Measurements from ENCODE around the gene TOX3. TPM values are rescaled to one million over a fixed set of nuclear protein-coding genes. Genes with fewer than 3 reads are reported as not detected.

The TOX3 gene
- total and polyA plus RNA-seq, 2 of the 8 experiments (the other 6 are each of a cell fraction or from before 2014, with no cell fraction given): 16.7 to 31.2 TPM

DNA sequence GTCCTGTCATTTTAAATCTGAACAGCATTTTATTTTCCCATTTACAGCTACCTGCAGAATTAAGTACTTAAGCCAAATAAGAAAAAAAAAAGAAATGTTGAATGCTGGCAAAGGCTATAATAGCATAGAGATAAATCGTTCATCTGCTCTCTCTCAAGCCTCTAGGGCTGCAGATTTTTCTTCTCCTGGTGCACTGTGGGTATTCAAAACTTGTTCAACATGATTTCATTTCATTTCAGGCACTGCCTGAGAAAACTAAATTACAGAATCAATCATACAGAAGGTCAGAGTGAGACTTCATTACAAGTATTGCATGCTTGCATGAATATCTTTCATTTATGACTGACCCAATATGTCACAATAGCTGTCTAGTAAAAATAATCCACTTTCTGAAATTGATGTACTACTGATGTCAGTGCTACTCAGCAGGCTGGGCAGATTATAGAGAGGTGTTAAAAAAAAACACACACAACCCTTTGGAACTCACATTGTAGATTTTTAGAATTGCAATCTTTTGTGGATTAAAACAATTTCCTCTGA lies 86.2 kb downstream of the TOX3 start (continued):
- no peak for TF ChIP-seq SIX5 (IDR thresholded peaks at IDR 0.05; ENCODE audit: low read depth, low read length)
- TF ChIP-seq JUN (IDR thresholded peaks at IDR 0.05; ENCODE audit: low read depth, low read length): no peak
- TF ChIP-seq, protein P1, sequence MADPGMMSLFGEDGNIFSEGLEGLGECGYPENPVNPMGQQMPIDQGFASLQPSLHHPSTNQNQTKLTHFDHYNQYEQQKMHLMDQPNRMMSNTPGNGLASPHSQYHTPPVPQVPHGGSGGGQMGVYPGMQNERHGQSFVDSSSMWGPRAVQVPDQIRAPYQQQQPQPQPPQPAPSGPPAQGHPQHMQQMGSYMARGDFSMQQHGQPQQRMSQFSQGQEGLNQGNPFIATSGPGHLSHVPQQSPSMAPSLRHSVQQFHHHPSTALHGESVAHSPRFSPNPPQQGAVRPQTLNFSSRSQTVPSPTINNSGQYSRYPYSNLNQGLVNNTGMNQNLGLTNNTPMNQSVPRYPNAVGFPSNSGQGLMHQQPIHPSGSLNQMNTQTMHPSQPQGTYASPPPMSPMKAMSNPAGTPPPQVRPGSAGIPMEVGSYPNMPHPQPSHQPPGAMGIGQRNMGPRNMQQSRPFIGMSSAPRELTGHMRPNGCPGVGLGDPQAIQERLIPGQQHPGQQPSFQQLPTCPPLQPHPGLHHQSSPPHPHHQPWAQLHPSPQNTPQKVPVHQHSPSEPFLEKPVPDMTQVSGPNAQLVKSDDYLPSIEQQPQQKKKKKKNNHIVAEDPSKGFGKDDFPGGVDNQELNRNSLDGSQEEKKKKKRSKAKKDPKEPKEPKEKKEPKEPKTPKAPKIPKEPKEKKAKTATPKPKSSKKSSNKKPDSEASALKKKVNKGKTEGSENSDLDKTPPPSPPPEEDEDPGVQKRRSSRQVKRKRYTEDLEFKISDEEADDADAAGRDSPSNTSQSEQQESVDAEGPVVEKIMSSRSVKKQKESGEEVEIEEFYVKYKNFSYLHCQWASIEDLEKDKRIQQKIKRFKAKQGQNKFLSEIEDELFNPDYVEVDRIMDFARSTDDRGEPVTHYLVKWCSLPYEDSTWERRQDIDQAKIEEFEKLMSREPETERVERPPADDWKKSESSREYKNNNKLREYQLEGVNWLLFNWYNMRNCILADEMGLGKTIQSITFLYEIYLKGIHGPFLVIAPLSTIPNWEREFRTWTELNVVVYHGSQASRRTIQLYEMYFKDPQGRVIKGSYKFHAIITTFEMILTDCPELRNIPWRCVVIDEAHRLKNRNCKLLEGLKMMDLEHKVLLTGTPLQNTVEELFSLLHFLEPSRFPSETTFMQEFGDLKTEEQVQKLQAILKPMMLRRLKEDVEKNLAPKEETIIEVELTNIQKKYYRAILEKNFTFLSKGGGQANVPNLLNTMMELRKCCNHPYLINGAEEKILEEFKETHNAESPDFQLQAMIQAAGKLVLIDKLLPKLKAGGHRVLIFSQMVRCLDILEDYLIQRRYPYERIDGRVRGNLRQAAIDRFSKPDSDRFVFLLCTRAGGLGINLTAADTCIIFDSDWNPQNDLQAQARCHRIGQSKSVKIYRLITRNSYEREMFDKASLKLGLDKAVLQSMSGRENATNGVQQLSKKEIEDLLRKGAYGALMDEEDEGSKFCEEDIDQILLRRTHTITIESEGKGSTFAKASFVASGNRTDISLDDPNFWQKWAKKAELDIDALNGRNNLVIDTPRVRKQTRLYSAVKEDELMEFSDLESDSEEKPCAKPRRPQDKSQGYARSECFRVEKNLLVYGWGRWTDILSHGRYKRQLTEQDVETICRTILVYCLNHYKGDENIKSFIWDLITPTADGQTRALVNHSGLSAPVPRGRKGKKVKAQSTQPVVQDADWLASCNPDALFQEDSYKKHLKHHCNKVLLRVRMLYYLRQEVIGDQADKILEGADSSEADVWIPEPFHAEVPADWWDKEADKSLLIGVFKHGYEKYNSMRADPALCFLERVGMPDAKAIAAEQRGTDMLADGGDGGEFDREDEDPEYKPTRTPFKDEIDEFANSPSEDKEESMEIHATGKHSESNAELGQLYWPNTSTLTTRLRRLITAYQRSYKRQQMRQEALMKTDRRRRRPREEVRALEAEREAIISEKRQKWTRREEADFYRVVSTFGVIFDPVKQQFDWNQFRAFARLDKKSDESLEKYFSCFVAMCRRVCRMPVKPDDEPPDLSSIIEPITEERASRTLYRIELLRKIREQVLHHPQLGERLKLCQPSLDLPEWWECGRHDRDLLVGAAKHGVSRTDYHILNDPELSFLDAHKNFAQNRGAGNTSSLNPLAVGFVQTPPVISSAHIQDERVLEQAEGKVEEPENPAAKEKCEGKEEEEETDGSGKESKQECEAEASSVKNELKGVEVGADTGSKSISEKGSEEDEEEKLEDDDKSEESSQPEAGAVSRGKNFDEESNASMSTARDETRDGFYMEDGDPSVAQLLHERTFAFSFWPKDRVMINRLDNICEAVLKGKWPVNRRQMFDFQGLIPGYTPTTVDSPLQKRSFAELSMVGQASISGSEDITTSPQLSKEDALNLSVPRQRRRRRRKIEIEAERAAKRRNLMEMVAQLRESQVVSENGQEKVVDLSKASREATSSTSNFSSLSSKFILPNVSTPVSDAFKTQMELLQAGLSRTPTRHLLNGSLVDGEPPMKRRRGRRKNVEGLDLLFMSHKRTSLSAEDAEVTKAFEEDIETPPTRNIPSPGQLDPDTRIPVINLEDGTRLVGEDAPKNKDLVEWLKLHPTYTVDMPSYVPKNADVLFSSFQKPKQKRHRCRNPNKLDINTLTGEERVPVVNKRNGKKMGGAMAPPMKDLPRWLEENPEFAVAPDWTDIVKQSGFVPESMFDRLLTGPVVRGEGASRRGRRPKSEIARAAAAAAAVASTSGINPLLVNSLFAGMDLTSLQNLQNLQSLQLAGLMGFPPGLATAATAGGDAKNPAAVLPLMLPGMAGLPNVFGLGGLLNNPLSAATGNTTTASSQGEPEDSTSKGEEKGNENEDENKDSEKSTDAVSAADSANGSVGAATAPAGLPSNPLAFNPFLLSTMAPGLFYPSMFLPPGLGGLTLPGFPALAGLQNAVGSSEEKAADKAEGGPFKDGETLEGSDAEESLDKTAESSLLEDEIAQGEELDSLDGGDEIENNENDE (IDR thresholded peaks at IDR 0.05; ENCODE audit: insufficient replicate concordance, low read length): no peak
- TF ChIP-seq ZNF274 (IDR thresholded peaks at IDR 0.05; ENCODE audit: borderline replicate concordance, extremely low read depth, low read length): no peak

Measured in H1 (cell line).